BE2C (cell line): ENCODE data around the gene CWC27.

ENCODE experiments used
- DNase-seq: peaks from one replicate; pipeline ENCODE4 v3.0.0-alpha.2; 2020
- H3K27me3 ChIP-seq: fragments of 250-450 bp; sonication (Bioruptor Pico); 2 replicates; pipeline ENCODE4 v1.5.1; 2020; ENCODE audit warnings: mild to moderate bottlenecking
- H3K36me3 ChIP-seq: fragments of 250-450 bp; sonication (Bioruptor Pico); 2 replicates; pipeline ENCODE4 v1.5.1; 2020; ENCODE audit warnings: mild to moderate bottlenecking
- H3K4me1 ChIP-seq: fragments of 250-450 bp; sonication (Bioruptor Pico); 2 replicates; pipeline ENCODE4 v1.5.1; 2020
- H3K4me3 ChIP-seq: 2 replicates; pipeline ENCODE4 v1.5.1; 2011; ENCODE audit warnings: low read depth, low read length
- H3K9me3 ChIP-seq: fragments of 250-450 bp; sonication (Bioruptor Pico); 2 replicates; pipeline ENCODE4 v1.5.1; 2020
- CTCF ChIP-seq: IDR thresholded peaks from 2 replicates; pipeline ENCODE4 v1.5.1; 2012; ENCODE audit warnings: mild to moderate bottlenecking, low read depth, low read length

CWC27 gene

GRCh38 chr5:65061250-65061973, 292.7 kb downstream of the CWC27 start:
- Histone ChIP-seq H3K27me3 (0 out of 2 replicates have a peak, but pooled peaks cover 2% of the 10 kb centered on the region), H3K9me3 (no peaks in the 10 kb centered on the region), H3K4me3 (no peak overlapping the region), H3K36me3 (no peaks in the 10 kb centered on the region), H3K4me1 (no peaks in the 10 kb centered on the region)
- peak; percentile 30 for DNase-seq
- no peak for TF ChIP-seq CTCF

GRCh38 chr5:65061974-65062353, 293.2 kb downstream of the CWC27 start:
- no peak for TF ChIP-seq CTCF
- Histone ChIP-seq H3K9me3 (no peaks in the 10 kb centered on the region), H3K4me3 (no peak overlapping the region), H3K4me1 (no peaks in the 10 kb centered on the region), H3K36me3 (no peaks in the 10 kb centered on the region), H3K27me3 (0 out of 2 replicates have a peak, but pooled peaks cover 4% of the 10 kb centered on the region)
- DNase-seq, result no peak

- no peak for TF ChIP-seq CTCF
- Histone ChIP-seq H3K36me3 (no peaks in the 10 kb centered on the region), H3K4me1 (no peaks in the 10 kb centered on the region), H3K9me3 (no peaks in the 10 kb centered on the region), H3K27me3 (0 out of 2 replicates have a peak, but pooled peaks cover 4% of the 10 kb centered on the region), H3K4me3 (no peak overlapping the region)
- no peak for DNase-seq
Observed at GRCh38 chr5:65062469-65063083, 293.8 kb downstream of the CWC27 start.

- no peaks in the 10 kb centered on the region for H3K9me3 ChIP-seq
- 0 out of 2 replicates have a peak, but pooled peaks cover 4% of the 10 kb centered on the region for H3K27me3 ChIP-seq
- no peak for DNase-seq
- no peak overlapping the region for H3K4me3 ChIP-seq
- no peaks in the 10 kb centered on the region for H3K4me1 ChIP-seq
- H3K36me3 ChIP-seq, result no peaks in the 10 kb centered on the region
- TF ChIP-seq CTCF, result no peak
Observed at GRCh38 chr5:65065001-65065511, 296.3 kb downstream of the CWC27 start.

GRCh38 chr5:65066387-65067146, 297.8 kb downstream of the CWC27 start:
- TF ChIP-seq CTCF, result no peak
- H3K36me3 ChIP-seq, result no peaks in the 10 kb centered on the region
- H3K9me3 ChIP-seq, result no peaks in the 10 kb centered on the region
- H3K27me3 ChIP-seq, result 0 out of 2 replicates have a peak, but pooled peaks cover 4% of the 10 kb centered on the region
- no peak for DNase-seq
- no peaks in the 10 kb centered on the region for H3K4me1 ChIP-seq
- no peak overlapping the region for H3K4me3 ChIP-seq
